Measurements from ENCODE around the gene ELL2.

- TF ChIP-seq CTCF (IDR thresholded peaks at IDR 0.05) (no peak), POLR2A (IDR thresholded peaks at IDR 0.05) (no peak)
Observed at GRCh38 chr5:95942414-95942813, 19.2 kb downstream of the ELL2 start.

Data from heart left ventricle (tissue), 13 donors.